OCI-M2 (cell line): ENCODE data around the gene C9orf57.
"Not testable (repeated sequence)": the region's sequence is repeated elsewhere in the genome, so short reads cannot be mapped to it uniquely, and the experiment has no call there.

ENCODE experiments used
- DNase-seq: peaks from one replicate; lab custom pipeline; 2025; ENCODE audit not compliant: unreplicated experiment; lab: John Stamatoyannopoulos, UW

Gene C9orf57

DNA sequence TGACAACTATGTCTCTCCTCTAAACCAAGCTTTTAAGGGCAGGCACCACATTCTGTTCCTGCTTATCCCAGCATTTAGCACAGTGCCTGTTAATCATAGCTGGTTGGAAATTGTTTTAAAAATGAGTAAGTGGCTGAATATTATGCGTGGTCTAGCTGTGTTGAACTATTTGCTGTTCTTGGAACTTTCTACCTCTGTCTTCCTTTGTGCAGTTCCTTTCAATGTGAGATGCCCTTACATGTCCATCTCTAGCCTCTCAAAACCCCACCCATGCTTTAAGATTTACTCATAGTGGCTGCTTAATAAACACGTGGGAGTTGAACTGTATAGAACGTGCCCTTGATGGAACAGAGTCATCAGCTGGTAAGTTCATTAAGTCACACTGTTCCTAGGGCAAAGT lies 34.5 kb downstream of the C9orf57 start:
- no peak for DNase-seq

DNA sequence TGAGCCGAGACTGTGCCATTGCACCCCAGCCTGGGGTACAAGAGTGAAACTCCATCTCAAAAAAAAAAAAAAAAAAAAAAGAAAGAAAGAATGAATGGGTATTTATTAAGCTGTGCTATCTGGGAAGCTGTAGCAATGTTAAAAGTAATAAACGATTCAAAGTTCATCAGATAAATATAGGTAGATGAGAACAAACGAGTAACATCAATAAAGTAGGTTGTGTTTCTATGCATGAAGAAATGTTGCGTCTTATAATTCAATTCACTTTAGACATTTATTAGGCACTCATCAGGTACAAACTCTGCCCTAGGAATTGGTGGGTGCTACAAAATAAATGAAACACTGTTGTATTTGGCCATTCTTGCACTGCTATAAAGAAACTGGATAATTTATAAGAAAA lies 36.8 kb downstream of the C9orf57 start:
- DNase-seq, result no peak

DNA sequence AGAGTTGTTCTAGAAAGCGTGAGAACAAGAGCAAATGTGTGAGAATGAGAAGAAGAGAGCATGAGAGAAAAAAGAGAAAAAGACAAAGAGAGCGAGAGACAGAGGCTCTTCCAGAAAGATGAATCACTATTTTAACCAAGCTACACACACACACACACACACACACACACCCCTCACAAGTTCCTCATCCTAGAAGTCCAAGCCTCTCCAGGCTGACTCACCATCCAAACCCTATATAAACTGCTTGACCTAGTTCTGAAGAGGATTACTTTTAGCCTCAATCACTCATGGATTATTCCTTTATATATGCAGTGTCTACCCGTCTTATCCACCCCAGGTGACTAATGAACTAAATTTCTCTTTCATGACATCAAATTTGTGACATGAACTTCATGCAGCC lies 37.6 kb downstream of the C9orf57 start:
- no peak for DNase-seq

GRCh38 chr9:72013292-72013760 lies 47.1 kb downstream of the C9orf57 start:
- DNase-seq, result no peak

DNA sequence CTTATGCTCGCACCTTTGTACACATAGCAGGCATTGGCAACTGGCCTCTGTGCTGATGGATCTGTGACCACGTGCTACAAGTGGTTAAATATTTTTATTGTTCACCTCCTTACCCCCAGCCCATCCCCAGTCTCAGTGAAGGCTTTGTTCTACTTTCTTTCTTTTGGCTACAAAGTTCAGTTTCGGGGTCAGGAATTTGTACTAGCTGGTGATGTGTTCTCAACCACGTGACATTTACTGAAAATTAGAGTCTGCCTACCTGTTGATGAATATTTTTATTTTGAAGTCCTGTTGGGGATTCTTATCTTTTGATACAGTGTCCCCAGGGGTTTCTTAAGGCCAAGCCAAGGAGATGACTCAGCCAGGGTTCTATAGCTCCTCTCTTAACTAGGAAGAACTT lies 47.8 kb downstream of the C9orf57 start:
- DNase-seq, result no peak

GRCh38 chr9:72007726-72008125 lies 52.7 kb downstream of the C9orf57 start:
- DNase-seq, result not testable (repeated sequence)

GRCh38 chr9:72006501-72006900 lies 53.9 kb downstream of the C9orf57 start:
- no peak for DNase-seq

- DNase-seq, result no peak
Observed at GRCh38 chr9:72005451-72005850, 55.0 kb downstream of the C9orf57 start.
